GM12873 (cell line): Measurements from ENCODE around the gene VPS41.

Source experiments
- CTCF ChIP-seq: IDR thresholded peaks from 2 replicates; pipeline ENCODE4 v1.5.1; 2012; ENCODE audit warnings: low read depth, mild to moderate bottlenecking, moderate library complexity, low read length, control low read depth; ENCODE audit not compliant: insufficient read depth; ENCODE audit errors: missing control alignments

VPS41 gene

GRCh38 chr7:38751416-38751815, 157.6 kb downstream of the VPS41 start:
- no peak for TF ChIP-seq CTCF

- TF ChIP-seq CTCF, result no peak
Measured at GRCh38 chr7:38748056-38748610, 160.9 kb downstream of the VPS41 start.

DNA sequence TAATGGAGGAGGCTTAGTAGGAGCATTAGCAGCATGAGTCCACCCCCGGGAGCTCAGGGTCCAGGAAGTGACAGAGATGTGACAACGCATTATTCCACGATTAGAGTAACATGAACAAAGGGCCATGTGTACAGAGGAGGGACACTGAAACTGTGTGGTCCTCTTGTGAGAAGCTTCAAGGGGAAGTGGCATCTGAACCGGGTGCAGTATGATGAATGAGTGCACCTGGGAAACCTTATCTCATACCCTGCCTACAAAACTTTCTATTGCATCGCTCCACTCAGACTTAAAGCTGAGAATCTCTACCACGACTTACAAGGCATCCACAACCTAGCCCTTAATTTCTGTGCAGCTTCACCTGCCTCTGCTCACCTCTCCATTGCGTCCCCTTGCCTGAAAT, 162.6 kb downstream of the VPS41 start:
- no peak for TF ChIP-seq CTCF

DNA sequence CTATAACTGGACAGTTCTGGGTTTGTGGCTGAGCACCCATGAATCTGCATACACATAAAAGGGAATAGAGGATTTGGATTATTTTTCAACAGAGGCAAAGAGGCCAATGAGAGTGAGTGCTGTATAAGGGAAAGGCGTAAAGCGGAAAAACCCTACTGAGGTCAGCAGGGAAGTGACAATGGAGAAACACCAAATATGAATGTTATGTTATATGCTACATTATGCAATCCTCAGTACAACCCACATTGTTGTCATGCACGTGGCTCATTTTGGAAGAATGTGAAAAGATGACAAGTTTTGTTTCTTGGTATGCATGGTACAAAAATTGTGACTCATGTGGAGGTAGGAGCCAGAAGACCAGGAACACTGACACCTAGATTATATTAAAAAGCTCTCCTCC, 164.2 kb downstream of the VPS41 start:
- no peak for TF ChIP-seq CTCF

DNA sequence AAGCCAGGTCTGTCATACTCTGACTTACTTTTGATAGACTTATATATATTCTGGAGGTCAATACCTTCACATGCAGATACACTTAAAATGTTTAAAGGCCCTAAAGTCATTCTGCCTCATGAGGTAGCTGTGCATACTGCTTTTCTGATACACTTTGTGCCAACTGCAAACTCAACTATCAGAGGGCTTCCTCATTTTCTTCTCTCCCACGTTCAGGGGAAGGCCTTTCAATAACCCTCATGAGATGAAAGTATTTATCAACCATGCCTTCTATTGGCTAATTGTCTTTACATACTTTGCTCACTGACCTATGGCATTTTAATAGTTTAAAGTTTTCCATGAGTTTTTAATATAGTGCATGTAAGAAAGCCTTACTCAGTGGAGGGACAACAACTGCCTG, 165.1 kb downstream of the VPS41 start:
- TF ChIP-seq CTCF, result no peak

- TF ChIP-seq CTCF, result no peak
Measured at GRCh38 chr7:38740041-38740440, 168.9 kb downstream of the VPS41 start.

DNA sequence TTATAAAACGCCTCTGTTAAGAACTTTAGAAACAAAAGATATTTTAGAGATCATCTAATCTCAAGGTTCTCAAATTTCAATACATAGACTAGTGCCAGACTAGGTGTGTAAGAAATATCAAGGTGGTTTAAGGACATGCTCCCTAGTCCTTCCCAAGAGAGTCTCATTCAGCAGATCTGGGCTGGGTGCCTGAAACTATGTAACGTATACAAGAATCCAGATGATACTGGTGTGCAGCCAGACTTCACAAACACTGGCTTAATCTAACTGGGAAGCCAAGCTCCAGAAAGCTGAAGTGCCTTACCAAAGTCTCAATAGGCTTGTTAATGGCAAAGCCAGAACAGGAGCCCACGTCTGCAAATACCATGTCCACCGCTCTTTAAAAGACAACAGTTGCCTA, 172.9 kb downstream of the VPS41 start:
- TF ChIP-seq CTCF, result no peak
